Transverse colon (tissue), 4 donors: ENCODE results near the gene COG4.

ENCODE experiments used
- EP300 ChIP-seq: sonication (generic); formaldehyde crosslinking; IDR thresholded peaks from one replicate; pipeline ENCODE4 v1.6.1; 2017; ENCODE audit warnings: antibody characterized with exemption, low read depth
- POLR2A ChIP-seq: fragments of 450-650 bp; IDR thresholded peaks from one replicate; pipeline ENCODE4 v1.6.1; 2016; ENCODE audit warnings: antibody characterized with exemption, mild to moderate bottlenecking, moderate library complexity
- POLR2AphosphoS5 ChIP-seq, 3 donors: sonication (generic); formaldehyde crosslinking; IDR thresholded peaks; one replicate each; pipeline ENCODE4 v1.6.1; 2016; ENCODE audit warnings: antibody characterized with exemption in 3 of 3
- TF ChIP-seq, protein P1 (sequence below), 5 experiments: fragments of 200-600 bp in 3 of 5; fragments of 450-650 bp in 2 of 5; sonication (generic) in 3 of 5; IDR thresholded peaks; 1 replicate in 2 of 5; 2 replicates in 3 of 5; pipeline ENCODE4 v1.5.1; 2016 to 2017; ENCODE audit warnings: antibody characterized with exemption in 5 of 5, inconsistent platforms in 3 of 5, mild to moderate bottlenecking in 2 of 5, moderate library complexity in 1 of 5

DNA sequence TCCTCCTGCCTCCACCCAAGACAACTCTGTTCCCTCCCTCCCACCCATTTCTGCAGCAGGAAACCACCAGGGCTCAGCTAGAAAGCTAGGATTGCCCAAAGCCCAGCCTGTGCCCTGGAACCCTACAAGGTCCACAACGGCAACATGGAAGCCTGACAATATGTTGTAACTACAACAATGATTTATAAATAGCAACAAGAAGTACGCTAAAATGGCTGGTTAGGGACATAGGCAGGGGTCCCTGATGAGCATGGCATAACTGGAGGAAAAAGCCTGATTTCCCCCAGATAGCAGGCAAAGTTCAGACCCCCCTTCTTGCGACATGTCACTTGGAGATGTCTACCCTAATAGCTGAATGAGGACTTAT lies 91.0 kb downstream of the COG4 start:
- no peak for TF ChIP-seq EP300
- TF ChIP-seq, protein P1, sequence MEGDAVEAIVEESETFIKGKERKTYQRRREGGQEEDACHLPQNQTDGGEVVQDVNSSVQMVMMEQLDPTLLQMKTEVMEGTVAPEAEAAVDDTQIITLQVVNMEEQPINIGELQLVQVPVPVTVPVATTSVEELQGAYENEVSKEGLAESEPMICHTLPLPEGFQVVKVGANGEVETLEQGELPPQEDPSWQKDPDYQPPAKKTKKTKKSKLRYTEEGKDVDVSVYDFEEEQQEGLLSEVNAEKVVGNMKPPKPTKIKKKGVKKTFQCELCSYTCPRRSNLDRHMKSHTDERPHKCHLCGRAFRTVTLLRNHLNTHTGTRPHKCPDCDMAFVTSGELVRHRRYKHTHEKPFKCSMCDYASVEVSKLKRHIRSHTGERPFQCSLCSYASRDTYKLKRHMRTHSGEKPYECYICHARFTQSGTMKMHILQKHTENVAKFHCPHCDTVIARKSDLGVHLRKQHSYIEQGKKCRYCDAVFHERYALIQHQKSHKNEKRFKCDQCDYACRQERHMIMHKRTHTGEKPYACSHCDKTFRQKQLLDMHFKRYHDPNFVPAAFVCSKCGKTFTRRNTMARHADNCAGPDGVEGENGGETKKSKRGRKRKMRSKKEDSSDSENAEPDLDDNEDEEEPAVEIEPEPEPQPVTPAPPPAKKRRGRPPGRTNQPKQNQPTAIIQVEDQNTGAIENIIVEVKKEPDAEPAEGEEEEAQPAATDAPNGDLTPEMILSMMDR (IDR thresholded peaks at IDR 0.05), result no peak
- TF ChIP-seq POLR2A, result no peak
- TF ChIP-seq POLR2AphosphoS5 (IDR thresholded peaks at IDR 0.05), result no peak
